GM12865 (cell line): Measurements from ENCODE around the gene CEPT1.
A peak's percentile ranks its signal among the peaks of the same experiment; 100 is the strongest.

Source experiments
- DNase-seq: peaks from one replicate; pipeline ENCODE4 v3.0.0; 2010; ENCODE audit warnings: low read depth
- H3K4me3 ChIP-seq: 2 replicates; pipeline ENCODE4 v1.5.1; 2011; ENCODE audit warnings: mild to moderate bottlenecking, low read depth, low read length, control low read depth
- CTCF ChIP-seq: IDR thresholded peaks from 2 replicates; pipeline ENCODE4 v1.5.1; 2011; ENCODE audit warnings: low read length, control low read depth, low read depth, inconsistent platforms; ENCODE audit not compliant: insufficient read depth; ENCODE audit errors: missing control alignments

The CEPT1 gene

GRCh38 chr1:111133866-111134265, 6.2 kb upstream of the CEPT1 start:
- H3K4me3 ChIP-seq = no peak overlapping the region
- DNase-seq = no peak
- TF ChIP-seq CTCF = no peak

DNA sequence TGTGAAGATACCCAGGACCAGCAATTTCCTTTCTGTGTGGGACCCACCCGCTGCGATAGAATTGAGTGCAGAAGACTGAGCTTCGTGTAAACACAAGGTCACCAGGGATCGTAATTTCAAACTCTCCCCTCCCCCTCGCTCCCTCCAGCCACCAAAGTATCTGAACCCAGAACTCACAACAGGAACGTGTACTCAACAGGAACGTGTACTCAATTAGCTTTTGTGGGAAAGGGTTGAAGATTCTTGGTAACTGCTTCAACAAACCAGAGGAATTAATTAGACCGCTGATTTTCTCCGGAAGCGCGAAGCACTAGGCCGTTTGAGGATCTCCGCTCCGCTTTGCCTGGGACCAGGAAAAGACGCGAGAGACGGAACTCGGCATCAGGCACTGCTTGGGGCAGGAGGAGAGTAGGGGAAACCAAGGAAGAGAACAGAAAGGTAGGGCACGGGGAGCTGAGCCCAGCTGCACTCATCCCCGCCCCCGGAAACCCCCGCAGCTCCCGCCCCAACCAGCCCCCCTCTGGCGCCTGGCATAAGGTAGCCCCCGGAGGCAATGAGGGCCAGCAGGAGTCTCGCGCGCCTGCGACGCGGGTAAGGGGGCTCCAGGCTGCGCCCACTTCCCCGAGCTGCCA, 583 bp upstream of the CEPT1 start:
- H3K4me3 ChIP-seq = peak overlapping the region; percentile 96
- TF ChIP-seq CTCF = no peak
- DNase-seq = peak; percentile 72

GRCh38 chr1:111140680-111140967, 601 bp downstream of the CEPT1 start:
- peak; percentile 46 for DNase-seq
- peak overlapping the region; percentile 96 for H3K4me3 ChIP-seq
- TF ChIP-seq CTCF = no peak

DNA sequence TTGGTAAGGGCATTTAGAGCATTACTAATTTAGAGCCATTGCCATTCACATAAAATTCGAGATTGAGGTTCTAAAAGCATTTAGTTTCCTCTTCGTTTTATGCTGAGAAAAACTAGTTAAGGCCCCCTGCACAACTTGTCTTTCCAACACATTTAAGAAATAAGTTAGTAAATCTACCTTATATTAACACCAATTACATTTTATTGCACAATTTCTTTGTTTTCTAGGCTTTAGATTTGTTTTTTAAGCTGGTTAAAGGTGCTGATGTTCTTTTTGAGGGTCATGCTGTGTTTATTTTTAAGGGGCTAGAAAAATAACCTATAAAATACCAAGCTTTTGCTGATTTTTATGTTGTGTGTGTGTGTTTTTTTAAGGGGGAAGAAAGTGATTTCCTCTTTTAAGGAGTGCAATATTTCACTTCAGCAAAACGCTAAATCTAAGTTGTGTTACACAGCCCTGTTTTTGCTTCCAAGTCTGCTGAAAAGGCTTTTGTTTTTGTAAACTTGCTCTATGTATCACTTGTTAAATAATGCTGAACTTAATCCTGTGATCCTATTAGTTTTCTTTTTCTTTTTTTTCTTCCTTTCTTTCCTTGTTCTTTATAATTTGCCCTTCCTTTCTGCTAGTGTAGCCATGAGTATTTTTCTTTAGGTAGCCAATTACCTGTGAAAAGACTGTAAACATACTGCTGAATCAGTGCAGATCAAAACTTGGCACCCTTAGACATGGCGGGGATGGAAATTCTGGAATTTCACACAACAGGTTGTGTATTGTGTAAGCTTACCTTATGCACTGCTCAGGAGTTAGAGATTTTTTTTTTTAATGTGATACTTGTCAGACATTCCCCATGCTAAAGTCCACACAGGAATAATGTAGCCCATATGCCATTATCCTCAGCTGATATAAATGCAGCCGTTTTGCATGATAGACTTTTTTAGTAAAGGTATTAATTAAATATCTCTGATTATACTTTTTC, 1.5 kb downstream of the CEPT1 start:
- peak overlapping the region; percentile 96 for H3K4me3 ChIP-seq
- no peak for DNase-seq
- no peak for TF ChIP-seq CTCF

GRCh38 chr1:111142356-111142975, 2.4 kb downstream of the CEPT1 start:
- no peak for TF ChIP-seq CTCF
- DNase-seq = peak; percentile 29
- peak overlapping the region; percentile 96 for H3K4me3 ChIP-seq

- TF ChIP-seq CTCF = no peak
These were observed 5.5 kb downstream of the CEPT1 start for GRCh38 chr1:111145542-111145941.

More at GRCh38 chr1:111145542-111145941, 5.5 kb downstream of the CEPT1 start:
- no peak overlapping the region for H3K4me3 ChIP-seq
- DNase-seq = no peak
